ENCODE data around the gene KRT23. TPM values are rescaled to one million over a fixed set of nuclear protein-coding genes. Genes with fewer than 3 reads are reported as not detected.

Gene KRT23
- total RNA-seq, 1 donor from 2014 or later = not detected

GRCh38 chr17:40958086-40958953 lies 20.9 kb upstream of the KRT23 start:
- Mint-ChIP-seq H3K4me3 (ENCODE audit: unreplicated experiment) (no peak overlapping the region), H3K27me3 (ENCODE audit: unreplicated experiment) (no peaks in the 10 kb centered on the region), H3K27ac (ENCODE audit: unreplicated experiment) (no peak overlapping the region), H3K9me3 (ENCODE audit: unreplicated experiment) (peaks cover 1% of the 10 kb centered on the region), H3K36me3 (ENCODE audit: unreplicated experiment) (no peaks in the 10 kb centered on the region), H3K4me1 (ENCODE audit: low read depth, unreplicated experiment) (no peaks in the 10 kb centered on the region)
- no peak for DNase-seq
- TF ChIP-seq CTCF (IDR thresholded peaks at IDR 0.05; ENCODE audit: partially characterized antibody, unreplicated experiment) = no peak

DNA sequence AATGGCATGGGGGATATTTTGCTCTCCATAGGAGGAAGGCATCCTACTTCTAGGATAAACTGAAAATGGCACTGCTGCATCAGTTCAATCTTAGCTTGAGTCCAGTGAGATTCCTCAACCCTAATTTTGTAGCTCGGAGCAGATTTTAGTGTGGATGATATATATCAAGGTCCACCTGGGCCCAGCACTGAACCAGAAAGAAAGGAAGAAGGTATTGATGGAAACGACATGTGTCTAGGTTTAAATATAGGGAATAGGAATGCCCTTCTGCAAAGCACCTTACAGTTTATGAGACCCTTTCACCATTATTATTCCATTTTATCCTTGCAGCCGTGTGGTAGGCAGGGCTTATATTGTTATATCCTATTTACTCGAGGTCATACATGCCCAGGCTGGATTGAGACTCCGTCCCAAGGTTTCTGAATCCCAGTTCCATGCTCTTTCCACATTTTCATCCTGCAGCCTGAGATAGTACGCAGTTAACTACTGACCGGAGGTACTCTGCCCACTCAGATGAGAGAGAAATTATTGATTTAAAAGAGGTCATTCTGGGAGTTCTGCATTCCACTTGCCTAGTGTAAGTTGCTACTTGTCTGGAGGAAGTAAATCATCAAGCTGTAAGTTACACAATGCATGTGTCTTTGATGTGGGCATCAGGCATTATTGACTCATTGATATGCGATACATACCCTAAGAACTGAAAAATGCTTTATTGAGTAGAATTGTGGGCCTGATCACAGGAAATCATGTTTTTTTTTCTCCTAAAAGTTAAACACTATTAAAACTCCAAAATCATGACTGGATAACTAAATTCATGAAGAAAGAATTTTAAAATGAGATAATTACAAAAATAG lies 19.2 kb upstream of the KRT23 start:
- H3K36me3 Mint-ChIP-seq (ENCODE audit: unreplicated experiment) = no peaks in the 10 kb centered on the region
- DNase-seq = no peak
- H3K27me3 Mint-ChIP-seq (ENCODE audit: unreplicated experiment) = no peaks in the 10 kb centered on the region
- peaks cover 1% of the 10 kb centered on the region for H3K9me3 Mint-ChIP-seq (ENCODE audit: unreplicated experiment)
- no peak for TF ChIP-seq CTCF (IDR thresholded peaks at IDR 0.05; ENCODE audit: partially characterized antibody, unreplicated experiment)
- H3K27ac Mint-ChIP-seq (ENCODE audit: unreplicated experiment) = no peak overlapping the region
- no peak overlapping the region for H3K4me3 Mint-ChIP-seq (ENCODE audit: unreplicated experiment)
- no peaks in the 10 kb centered on the region for H3K4me1 Mint-ChIP-seq (ENCODE audit: low read depth, unreplicated experiment)

DNA sequence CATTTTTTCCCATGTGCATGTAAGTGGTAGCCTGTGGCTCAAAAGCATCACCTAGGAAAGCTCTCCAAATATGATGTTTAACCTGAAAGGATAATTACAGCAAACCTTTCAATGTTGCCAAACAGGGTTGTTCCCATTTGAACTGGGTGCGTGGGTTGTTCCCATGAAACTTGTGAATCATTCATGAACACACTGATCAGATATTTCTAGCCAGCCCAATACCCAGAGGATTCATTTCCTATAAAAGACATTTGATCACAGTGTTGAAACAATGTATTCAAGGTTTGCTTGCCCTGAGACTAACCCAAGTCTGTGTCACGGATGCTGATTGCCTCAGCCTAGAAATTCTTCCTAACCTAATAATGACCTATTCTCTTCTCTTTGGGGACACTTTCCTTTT lies 16.4 kb upstream of the KRT23 start:
- Mint-ChIP-seq H3K4me3 (ENCODE audit: unreplicated experiment) (no peak overlapping the region), H3K36me3 (ENCODE audit: unreplicated experiment) (no peaks in the 10 kb centered on the region), H3K27me3 (ENCODE audit: unreplicated experiment) (peaks cover under 1% of the 10 kb centered on the region), H3K4me1 (ENCODE audit: low read depth, unreplicated experiment) (peaks cover 4% of the 10 kb centered on the region), H3K27ac (ENCODE audit: unreplicated experiment) (no peak overlapping the region), H3K9me3 (ENCODE audit: unreplicated experiment) (peaks cover 4% of the 10 kb centered on the region)
- no peak for DNase-seq
- no peak for TF ChIP-seq CTCF (IDR thresholded peaks at IDR 0.05; ENCODE audit: partially characterized antibody, unreplicated experiment)

DNA sequence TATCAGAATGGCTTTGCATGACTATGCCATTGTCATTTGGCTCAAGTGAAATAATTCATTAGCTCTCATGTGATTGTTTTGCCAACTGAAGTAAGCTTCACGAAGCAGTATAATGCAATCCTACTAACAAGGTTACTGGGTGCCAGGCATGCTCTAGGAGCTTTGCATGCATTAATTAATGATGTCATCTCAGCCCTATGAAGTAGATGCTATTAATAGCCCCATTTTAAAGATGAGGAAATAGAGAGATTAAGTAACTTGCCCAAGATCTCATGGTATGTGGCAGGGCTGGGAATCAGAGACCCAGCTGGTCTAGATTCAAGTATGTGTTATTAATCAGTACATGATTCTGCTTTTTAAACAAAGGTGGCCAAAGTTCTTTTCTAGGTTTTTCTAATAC lies 15.2 kb upstream of the KRT23 start:
- Mint-ChIP-seq H3K4me1 (ENCODE audit: low read depth, unreplicated experiment) (peaks cover 5% of the 10 kb centered on the region), H3K4me3 (ENCODE audit: unreplicated experiment) (no peak overlapping the region), H3K27ac (ENCODE audit: unreplicated experiment) (no peak overlapping the region), H3K9me3 (ENCODE audit: unreplicated experiment) (peaks cover 4% of the 10 kb centered on the region), H3K36me3 (ENCODE audit: unreplicated experiment) (no peaks in the 10 kb centered on the region), H3K27me3 (ENCODE audit: unreplicated experiment) (peaks cover 2% of the 10 kb centered on the region)
- TF ChIP-seq CTCF (IDR thresholded peaks at IDR 0.05; ENCODE audit: partially characterized antibody, unreplicated experiment) = no peak
- DNase-seq = no peak
